Effector CD4-positive, alpha-beta T cell (primary cell): Measurements from ENCODE around the gene LRRC72.
"Not testable (repeated sequence)": the region's sequence is repeated elsewhere in the genome, so short reads cannot be mapped to it uniquely, and the experiment has no call there.

Experiments used
- DNase-seq: peaks from one replicate; pipeline ENCODE4 v3.0.0-alpha.2; 2020

Gene LRRC72

GRCh38 chr7:16583834-16584233, 57.2 kb downstream of the LRRC72 start:
- no peak for DNase-seq

GRCh38 chr7:16585540-16585939, 58.9 kb downstream of the LRRC72 start:
- no peak for DNase-seq

- no peak for DNase-seq
Measured at GRCh38 chr7:16586081-16586874, 59.7 kb downstream of the LRRC72 start.

- DNase-seq: no peak
Measured at GRCh38 chr7:16587129-16587528, 60.5 kb downstream of the LRRC72 start.

GRCh38 chr7:16587790-16588189, 61.2 kb downstream of the LRRC72 start:
- DNase-seq: no peak

GRCh38 chr7:16589881-16590280, 63.3 kb downstream of the LRRC72 start:
- no peak for DNase-seq

GRCh38 chr7:16590424-16590823, 63.8 kb downstream of the LRRC72 start:
- DNase-seq: no peak

GRCh38 chr7:16592395-16592794, 65.8 kb downstream of the LRRC72 start:
- no peak for DNase-seq

GRCh38 chr7:16594061-16594460, 67.4 kb downstream of the LRRC72 start:
- no peak for DNase-seq

GRCh38 chr7:16594676-16595075, 68.1 kb downstream of the LRRC72 start:
- no peak for DNase-seq

- DNase-seq: not testable (repeated sequence)
Measured at GRCh38 chr7:16595596-16595995, 69.0 kb downstream of the LRRC72 start.

GRCh38 chr7:16598015-16598414, 71.4 kb downstream of the LRRC72 start:
- no peak for DNase-seq

GRCh38 chr7:16599860-16600259, 73.2 kb downstream of the LRRC72 start:
- DNase-seq: no peak

- no peak for DNase-seq
Measured at GRCh38 chr7:16603633-16604032, 77.0 kb downstream of the LRRC72 start.

GRCh38 chr7:16604054-16604453, 77.4 kb downstream of the LRRC72 start:
- no peak for DNase-seq

- no peak for DNase-seq
Measured at GRCh38 chr7:16606704-16607103, 80.1 kb downstream of the LRRC72 start.

- no peak for DNase-seq
Measured at GRCh38 chr7:16609842-16610450, 83.3 kb downstream of the LRRC72 start.

- DNase-seq: no peak
Measured at GRCh38 chr7:16611711-16612110, 85.1 kb downstream of the LRRC72 start.

- DNase-seq: no peak
Measured at GRCh38 chr7:16615228-16615627, 88.6 kb downstream of the LRRC72 start.

GRCh38 chr7:16616122-16616521, 89.5 kb downstream of the LRRC72 start:
- no peak for DNase-seq

GRCh38 chr7:16616542-16616941, 89.9 kb downstream of the LRRC72 start:
- no peak for DNase-seq

- no peak for DNase-seq
Measured at GRCh38 chr7:16619979-16620408, 93.4 kb downstream of the LRRC72 start.

- no peak for DNase-seq
Measured at GRCh38 chr7:16626388-16626787, 99.8 kb downstream of the LRRC72 start.

- no peak for DNase-seq
Measured at GRCh38 chr7:16627236-16627635, 100.6 kb downstream of the LRRC72 start.

GRCh38 chr7:16630654-16631053, 104.0 kb downstream of the LRRC72 start:
- DNase-seq: no peak
